22Rv1 (cell line): ENCODE data around the gene GAP43.

Experiments used
- H3K27ac ChIP-seq: fragments of 450-650 bp; 2 replicates; pipeline ENCODE4 v1.5.1; 2017
- ZFX ChIP-seq: fragments of 450-650 bp; IDR thresholded peaks from 2 replicates; pipeline ENCODE4 v1.6.1; 2017; ENCODE audit warnings: antibody characterized with exemption, borderline replicate concordance
- TF ChIP-seq, protein P1 (sequence below): fragments of 450-650 bp; IDR thresholded peaks from 2 replicates; pipeline ENCODE4 v1.5.1; 2017; ENCODE audit warnings: mild to moderate bottlenecking

GAP43 gene

GRCh38 chr3:115623044-115623868 is at the start of gene GAP43:
Gene GAP43 (plus strand): TSS chr3:115623510. CDS start chr3:115623690, 180 bp downstream.
- no peak within 1 kb of the TSS for H3K27ac ChIP-seq
- TF ChIP-seq, protein P1, sequence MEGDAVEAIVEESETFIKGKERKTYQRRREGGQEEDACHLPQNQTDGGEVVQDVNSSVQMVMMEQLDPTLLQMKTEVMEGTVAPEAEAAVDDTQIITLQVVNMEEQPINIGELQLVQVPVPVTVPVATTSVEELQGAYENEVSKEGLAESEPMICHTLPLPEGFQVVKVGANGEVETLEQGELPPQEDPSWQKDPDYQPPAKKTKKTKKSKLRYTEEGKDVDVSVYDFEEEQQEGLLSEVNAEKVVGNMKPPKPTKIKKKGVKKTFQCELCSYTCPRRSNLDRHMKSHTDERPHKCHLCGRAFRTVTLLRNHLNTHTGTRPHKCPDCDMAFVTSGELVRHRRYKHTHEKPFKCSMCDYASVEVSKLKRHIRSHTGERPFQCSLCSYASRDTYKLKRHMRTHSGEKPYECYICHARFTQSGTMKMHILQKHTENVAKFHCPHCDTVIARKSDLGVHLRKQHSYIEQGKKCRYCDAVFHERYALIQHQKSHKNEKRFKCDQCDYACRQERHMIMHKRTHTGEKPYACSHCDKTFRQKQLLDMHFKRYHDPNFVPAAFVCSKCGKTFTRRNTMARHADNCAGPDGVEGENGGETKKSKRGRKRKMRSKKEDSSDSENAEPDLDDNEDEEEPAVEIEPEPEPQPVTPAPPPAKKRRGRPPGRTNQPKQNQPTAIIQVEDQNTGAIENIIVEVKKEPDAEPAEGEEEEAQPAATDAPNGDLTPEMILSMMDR = no peak
- no peak for TF ChIP-seq ZFX

GRCh38 chr3:115576325-115576875 is 46.9 kb upstream of the GAP43 start:
- no peak overlapping the region for H3K27ac ChIP-seq
- TF ChIP-seq, protein P1 = no peak
- TF ChIP-seq ZFX = no peak

GRCh38 chr3:115577000-115577399 is 46.3 kb upstream of the GAP43 start:
- TF ChIP-seq, protein P1 = no peak
- no peak for TF ChIP-seq ZFX
- no peak overlapping the region for H3K27ac ChIP-seq

- H3K27ac ChIP-seq = no peak overlapping the region
- TF ChIP-seq, protein P1 = no peak
- no peak for TF ChIP-seq ZFX
These were observed 45.0 kb upstream of the GAP43 start for GRCh38 chr3:115578331-115578730.

GRCh38 chr3:115580566-115580965 is 42.7 kb upstream of the GAP43 start:
- H3K27ac ChIP-seq = no peak overlapping the region
- TF ChIP-seq, protein P1 = no peak
- TF ChIP-seq ZFX = no peak

- H3K27ac ChIP-seq = no peak overlapping the region
- TF ChIP-seq ZFX = no peak
These were observed 41.8 kb upstream of the GAP43 start for GRCh38 chr3:115581362-115582135.

GRCh38 chr3:115588201-115589115 is 34.9 kb upstream of the GAP43 start:
- TF ChIP-seq, protein P1 = no peak
- TF ChIP-seq ZFX = no peak

More at GRCh38 chr3:115588201-115589115, 34.9 kb upstream of the GAP43 start:
- no peak overlapping the region for H3K27ac ChIP-seq
